Mesenteric fat pad (tissue), 1 donor: Measurements from ENCODE around the gene ELFN2. TPM values are rescaled to one million over a fixed set of nuclear protein-coding genes. Genes with fewer than 3 reads are reported as not detected.
"Not testable (repeated sequence)": the region's sequence is repeated elsewhere in the genome, so short reads cannot be mapped to it uniquely, and the experiment has no call there.

Experiments used
- DNase-seq: peaks from one replicate; pipeline ENCODE4 v3.0.0-alpha.2; 2020; ENCODE audit warnings: low spot score
- long read RNA-seq: library from polyadenylated mRNA; unstranded; transcript quantifications from one replicate; pipeline ENCODE4 v2.0.0, GENCODE V29; 2020
- total RNA-seq: library from RNA; stranded (reverse); fragmentation: NEBNext Ultra II Directional; extraction: Animal tissue kit (Norgen Biotek cat#: 25700); gene quantifications from one replicate; pipeline ENCODE4 v1.2.1, GENCODE V29; 2021
- donor health status: DM: yes; HTN: yes; CAD: no.

The ELFN2 gene
- total RNA-seq: not detected
- long read RNA-seq: 0 reads

- DNase-seq: no peak
Measured at GRCh38 chr22:37427135-37427710, at the start of gene ELFN2. ELFN2 (minus strand) TSS chr22:37427479; CDS start chr22:37375534, 51,945 bp downstream.

- DNase-seq: no peak
Measured at GRCh38 chr22:37476389-37477329, 49.4 kb upstream of the ELFN2 start.

GRCh38 chr22:37474447-37475090, 47.3 kb upstream of the ELFN2 start:
- no peak for DNase-seq

GRCh38 chr22:37473437-37473946, 46.2 kb upstream of the ELFN2 start:
- DNase-seq: no peak

GRCh38 chr22:37472418-37473006, 45.2 kb upstream of the ELFN2 start:
- DNase-seq: no peak

- DNase-seq: no peak
Measured at GRCh38 chr22:37471727-37472417, 44.6 kb upstream of the ELFN2 start.

GRCh38 chr22:37470087-37470445, 42.8 kb upstream of the ELFN2 start:
- DNase-seq: no peak

- no peak for DNase-seq
Measured at GRCh38 chr22:37469416-37470086, 42.3 kb upstream of the ELFN2 start.

GRCh38 chr22:37468201-37468695, 41.0 kb upstream of the ELFN2 start:
- DNase-seq: not testable (repeated sequence)

GRCh38 chr22:37467391-37467955, 40.2 kb upstream of the ELFN2 start:
- DNase-seq: no peak

- no peak for DNase-seq
Measured at GRCh38 chr22:37464181-37464580, 36.9 kb upstream of the ELFN2 start.

- no peak for DNase-seq
Measured at GRCh38 chr22:37462983-37463382, 35.7 kb upstream of the ELFN2 start.

GRCh38 chr22:37462436-37462835, 35.2 kb upstream of the ELFN2 start:
- DNase-seq: no peak

GRCh38 chr22:37461961-37462360, 34.7 kb upstream of the ELFN2 start:
- DNase-seq: no peak

GRCh38 chr22:37460684-37461083, 33.4 kb upstream of the ELFN2 start:
- no peak for DNase-seq

- DNase-seq: no peak
Measured at GRCh38 chr22:37459206-37459605, 31.9 kb upstream of the ELFN2 start.

GRCh38 chr22:37457093-37457893, 30.0 kb upstream of the ELFN2 start:
- no peak for DNase-seq

GRCh38 chr22:37456346-37456745, 29.1 kb upstream of the ELFN2 start:
- DNase-seq: no peak

GRCh38 chr22:37455896-37456295, 28.6 kb upstream of the ELFN2 start:
- no peak for DNase-seq
